Fibroblast of gingiva (primary cell): ENCODE results near the gene MYCL.
A peak's percentile ranks its signal among the peaks of the same experiment; 100 is the strongest.
"Not testable (repeated sequence)": the region's sequence is repeated elsewhere in the genome, so short reads cannot be mapped to it uniquely, and the experiment has no call there.

ENCODE experiments used
- DNase-seq: peaks from one replicate; pipeline ENCODE4 v3.0.0-alpha.2; 2011; ENCODE audit warnings: low read depth

Gene MYCL

DNA sequence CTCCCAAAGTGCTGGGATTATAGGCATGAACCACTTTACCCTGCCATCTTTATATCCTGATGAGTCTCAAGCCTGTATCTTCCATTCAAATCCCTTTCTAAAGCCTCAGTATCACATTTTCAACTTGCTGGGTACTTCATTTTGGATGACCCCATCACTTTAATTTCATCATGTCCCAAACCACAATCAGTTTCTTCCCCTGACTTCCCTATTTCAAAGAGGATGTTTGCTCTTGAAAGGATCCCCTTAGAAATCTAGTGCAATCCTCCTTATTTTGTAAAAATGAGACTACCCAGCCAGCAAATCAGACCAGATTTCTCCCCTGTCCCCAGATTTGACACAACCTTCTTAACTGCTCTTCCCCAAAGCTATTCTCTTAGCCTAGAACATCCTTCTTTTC is 11.4 kb downstream of the MYCL start:
- DNase-seq, result no peak

GRCh38 chr1:39886757-39887231 is 14.9 kb downstream of the MYCL start:
- no peak for DNase-seq

- DNase-seq, result no peak
Measured at GRCh38 chr1:39885516-39885915, 16.2 kb downstream of the MYCL start.

DNA sequence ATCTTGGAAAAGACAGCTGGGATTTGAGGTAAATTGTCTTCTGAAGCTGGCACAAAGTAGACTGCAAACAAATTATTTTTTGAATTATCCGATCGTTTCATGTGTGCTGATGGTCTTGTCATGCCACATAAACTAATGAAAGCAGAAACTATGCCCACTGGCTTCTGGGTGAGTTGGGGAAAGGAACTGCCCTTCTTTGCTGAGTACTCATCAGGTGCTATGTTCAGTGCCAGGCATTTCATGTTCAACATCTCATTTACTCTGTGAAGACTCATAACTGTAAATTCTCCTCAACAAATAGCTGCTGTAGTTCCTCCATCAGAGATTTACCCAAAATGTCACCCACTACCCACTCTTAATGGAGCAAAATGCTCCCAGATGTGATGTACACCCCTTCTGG is 19.6 kb downstream of the MYCL start:
- no peak for DNase-seq

GRCh38 chr1:39877980-39878956 is 23.4 kb downstream of the MYCL start:
- no peak for DNase-seq

GRCh38 chr1:39877231-39877778 is 24.4 kb downstream of the MYCL start:
- DNase-seq, result no peak

GRCh38 chr1:39876144-39876543 is 25.6 kb downstream of the MYCL start:
- no peak for DNase-seq

DNA sequence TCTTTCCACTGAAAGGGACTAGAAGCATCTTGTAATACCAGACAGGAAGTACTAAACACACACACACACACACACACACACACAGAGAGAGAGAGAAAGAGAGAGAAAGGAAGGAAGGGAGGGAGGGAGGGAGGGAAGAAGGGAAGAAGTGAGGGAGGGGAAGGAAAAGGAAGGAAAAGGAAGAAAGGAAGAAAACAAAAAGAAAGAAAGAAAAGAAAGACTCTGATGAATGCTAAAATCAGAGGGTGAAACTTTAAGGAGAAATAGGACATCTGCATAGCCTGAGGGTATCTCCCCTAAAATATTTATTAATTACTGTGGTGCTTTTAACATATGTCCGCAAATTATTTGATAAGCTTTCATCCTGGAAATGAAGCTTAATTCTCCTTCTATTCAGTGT is 29.0 kb downstream of the MYCL start:
- no peak for DNase-seq

DNA sequence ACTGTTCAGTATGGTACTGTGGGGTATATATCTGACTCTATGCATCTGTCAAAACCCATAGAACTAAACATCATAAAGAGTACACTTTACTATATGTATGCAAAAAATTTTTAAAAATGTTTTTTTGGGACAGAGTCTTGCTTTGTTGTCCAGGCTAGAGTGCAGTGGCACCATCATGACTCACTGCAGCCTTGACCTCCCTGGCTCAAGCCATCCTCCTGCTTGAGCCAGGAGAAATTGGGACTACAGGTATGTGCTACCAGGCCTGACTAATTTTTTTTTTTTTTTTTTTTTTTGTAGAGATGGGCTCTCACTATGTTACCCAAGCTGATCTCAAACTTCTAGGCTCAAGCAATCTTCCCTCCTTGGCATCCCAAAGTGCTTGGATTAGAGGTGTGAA is 29.9 kb downstream of the MYCL start:
- DNase-seq, result no peak

DNA sequence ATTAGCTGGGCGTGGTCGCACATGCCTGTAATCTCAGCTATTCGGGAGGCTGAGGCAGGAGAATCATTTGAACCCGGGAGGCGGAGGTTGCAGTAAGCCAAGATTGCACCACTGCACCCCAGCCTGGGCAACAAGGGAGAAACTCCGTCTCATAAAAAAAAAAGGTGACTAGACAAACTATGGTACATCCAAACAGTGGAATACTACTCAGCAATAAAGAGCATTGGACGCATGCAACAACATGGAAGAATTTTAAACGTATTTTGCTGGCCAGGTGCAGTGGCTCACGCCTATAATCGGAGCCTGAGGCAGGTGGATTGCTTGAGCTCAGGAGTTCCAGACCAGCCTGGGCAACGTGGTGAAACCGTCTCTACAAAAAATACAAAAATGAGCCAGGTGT is 30.7 kb downstream of the MYCL start:
- not testable (repeated sequence) for DNase-seq

DNA sequence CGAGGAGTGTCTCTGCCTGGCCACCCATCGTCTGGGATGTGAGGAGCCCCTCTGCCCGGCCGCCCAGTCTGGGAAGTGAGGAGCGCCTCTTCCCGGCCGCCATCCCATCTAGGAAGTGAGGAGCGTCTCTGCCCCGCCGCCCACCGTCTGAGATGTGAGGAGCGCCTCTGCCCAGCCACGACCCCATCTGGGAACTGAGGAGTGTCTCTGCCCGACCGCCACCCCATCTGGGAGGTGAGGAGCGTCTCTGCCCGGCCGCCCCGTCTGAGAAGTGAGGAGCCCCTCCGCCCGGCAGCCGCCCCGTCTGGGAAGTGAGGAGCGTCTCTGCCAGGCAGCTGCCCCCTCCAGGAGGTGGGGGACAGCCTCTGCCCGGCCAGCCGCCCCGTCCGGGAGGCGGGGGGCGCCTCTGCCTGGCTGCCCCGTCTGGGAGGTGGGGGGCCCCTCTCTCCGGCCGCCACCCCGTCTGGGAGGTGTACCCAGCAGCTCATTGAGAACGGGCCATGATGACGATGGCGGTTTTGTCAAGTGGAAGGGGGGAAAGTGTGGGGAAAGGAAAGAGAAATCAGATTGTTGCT is 32.1 kb downstream of the MYCL start:
- not testable (repeated sequence) for DNase-seq

DNA sequence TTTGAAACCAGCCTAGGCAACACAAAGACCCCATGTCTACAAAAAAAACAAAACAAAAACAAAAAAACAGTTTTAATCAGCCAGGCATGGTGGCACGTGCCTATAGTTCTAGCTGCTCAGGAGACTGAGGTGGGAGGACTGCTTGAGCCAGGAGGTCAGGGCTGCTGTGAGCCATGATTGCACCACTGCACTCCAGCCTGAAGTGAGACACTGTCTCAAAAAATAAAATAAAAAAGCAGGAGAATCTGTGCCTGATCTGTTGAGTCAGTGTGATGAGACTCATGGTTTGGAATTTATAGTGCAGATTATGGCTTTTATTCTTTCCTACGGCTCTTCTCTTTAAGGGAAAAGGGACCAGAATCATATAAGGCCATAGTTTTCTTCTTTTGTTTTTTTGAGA is 35.0 kb downstream of the MYCL start:
- peak; percentile 29 for DNase-seq

- no peak for DNase-seq
Measured at GRCh38 chr1:39865762-39866161, 36.0 kb downstream of the MYCL start.

DNA sequence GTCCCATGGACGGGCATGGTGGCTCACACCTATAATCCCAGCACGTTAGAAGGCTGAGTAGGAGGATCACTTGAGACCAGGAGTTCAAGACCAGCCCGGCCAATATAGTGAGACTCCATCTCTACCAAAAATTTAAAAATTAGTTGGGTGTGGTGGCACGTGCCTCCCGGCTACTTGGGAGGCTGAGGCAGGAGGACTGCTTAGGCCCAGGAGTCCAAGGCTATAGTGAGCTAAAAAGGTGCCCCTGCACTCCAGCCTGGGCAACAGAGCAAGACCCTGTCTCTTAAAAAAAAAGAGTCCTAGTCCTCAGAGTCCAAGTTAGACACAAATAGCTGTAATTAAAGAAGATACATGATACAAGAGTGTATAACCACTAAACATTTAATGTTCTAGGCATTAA is 38.5 kb downstream of the MYCL start:
- no peak for DNase-seq

GRCh38 chr1:39861003-39861402 is 40.7 kb downstream of the MYCL start:
- no peak for DNase-seq

DNA sequence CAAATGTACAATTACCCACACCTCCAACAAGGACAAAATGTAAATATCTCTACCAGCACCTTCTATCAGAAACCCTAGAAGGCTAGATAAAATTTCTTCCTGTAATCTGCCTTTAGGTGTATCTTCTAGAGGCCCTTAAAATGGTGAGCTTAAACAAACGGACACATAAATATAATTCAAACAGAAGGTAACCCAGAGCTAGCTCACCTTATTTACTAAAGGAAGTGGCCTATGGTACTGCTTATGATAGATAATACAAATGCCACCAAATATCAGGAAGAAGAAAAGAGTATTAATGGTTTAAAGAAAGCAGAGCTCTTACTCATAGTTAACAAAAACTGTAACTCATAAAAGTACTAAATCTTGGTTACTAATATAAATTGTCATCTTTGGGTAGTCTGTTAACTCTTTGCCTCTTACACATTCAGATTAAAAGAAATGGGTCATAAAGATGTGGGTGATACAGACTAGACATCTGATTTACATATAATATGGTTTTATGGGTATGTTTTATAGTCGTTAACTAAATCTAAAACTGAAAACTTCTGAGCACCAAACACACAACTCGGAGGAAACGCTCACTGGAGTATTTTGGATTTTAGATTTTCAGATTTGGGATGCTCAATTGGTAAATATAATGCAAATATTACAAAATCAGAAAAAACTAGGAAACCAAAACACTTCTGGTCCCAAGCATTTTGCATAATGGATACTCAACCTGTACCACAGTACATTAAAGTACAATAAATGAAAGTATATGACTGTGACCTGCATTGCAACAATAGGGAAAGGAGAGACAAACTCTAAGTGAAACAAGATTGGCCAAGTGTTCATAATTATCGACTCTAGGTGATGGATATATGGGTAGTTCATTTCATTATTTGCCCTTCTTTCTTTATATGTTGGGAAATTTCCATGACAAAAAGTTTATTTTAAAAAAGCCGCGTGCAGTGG is 41.6 kb downstream of the MYCL start:
- DNase-seq, result no peak

DNA sequence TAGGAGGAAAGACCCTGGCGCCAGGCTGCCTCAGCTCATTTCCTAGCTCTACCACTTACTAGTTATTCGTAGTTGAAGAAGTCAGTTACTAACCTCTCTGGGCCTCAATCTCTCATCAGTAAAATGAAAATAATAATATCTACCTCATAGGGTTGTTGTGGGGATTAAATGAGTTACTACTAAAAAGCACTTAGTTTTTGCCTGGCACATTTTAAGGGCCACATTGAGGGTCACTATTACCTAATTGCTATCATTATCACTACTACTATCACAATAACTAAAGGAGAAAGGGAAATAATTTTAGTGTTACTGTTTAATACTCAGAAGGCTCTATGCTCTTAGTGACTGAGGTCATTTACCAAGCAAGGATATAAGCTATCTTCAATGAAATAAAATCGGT is 43.4 kb downstream of the MYCL start:
- no peak for DNase-seq

DNA sequence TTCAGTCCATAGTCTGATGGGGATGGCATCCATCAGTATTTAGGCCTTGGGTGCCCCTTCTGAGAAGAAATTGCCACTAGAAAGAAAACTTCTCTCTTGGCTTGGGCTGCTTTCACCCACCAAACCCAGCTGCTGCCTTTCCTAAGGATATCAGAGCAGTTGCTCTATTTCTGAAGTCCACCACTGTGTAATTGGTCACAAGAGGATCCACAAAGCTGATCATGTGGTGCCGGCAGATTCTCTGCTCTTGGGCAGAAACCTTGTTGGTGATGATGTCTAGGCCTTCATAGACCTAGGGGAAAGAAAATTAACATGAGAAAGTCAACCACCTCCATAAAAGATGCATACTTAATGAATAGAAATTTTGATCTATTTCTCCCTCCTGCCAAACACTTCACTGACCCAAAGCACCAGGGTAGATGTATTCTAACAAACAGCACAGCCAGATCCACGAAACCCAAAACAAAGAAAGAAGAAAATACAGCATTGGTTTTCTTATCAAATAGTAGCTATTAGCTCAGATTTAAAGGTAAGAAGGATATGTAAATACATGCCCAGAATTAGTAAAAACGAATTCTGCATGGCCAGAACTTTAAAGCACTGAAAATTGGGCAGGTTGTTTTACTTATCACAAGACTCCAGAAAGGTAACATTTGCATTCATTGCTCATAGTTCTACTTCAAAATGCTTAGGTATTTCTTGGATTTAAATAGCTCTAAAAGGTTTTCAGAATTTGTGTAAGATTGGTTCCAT is 44.4 kb downstream of the MYCL start:
- no peak for DNase-seq

- no peak for DNase-seq
Measured at GRCh38 chr1:39854738-39855137, 47.0 kb downstream of the MYCL start.

DNA sequence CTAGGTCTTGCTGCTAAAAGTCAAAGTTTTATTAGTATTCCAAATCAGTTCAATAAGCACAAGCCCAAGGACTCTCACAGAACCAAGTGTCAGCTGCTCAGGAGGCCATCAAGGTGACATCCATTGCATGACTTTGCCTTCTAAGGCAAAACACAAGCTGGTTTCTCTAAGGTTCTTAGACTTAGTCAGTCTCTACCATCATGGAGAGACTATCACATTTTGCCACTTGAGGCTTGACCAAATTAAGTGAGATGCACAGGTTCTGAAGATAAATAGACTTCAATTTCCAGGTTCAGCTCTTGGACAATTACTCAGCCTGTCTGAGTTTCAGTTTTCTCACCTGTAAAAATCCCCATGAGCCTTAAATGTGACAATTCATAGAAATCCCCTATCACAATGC is 47.4 kb downstream of the MYCL start:
- no peak for DNase-seq

DNA sequence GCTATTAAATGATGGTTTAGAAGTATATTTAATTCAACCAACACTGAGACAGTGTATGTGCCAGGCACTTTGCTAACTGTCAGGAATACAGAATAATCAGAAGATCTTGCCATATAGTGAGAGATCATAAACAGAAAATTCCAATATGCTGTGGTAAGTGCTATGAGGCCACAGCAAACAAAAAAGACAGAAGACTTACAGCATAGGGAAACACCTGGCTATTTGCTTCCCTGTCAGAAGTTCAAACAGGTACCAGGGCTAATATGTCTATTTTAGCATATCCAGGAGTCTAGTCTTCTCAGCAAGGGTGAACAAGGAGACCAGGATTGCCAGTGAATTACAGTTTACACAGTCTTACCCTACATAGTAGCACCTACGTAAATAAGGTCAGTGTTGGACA is 48.8 kb downstream of the MYCL start:
- DNase-seq, result no peak
